Psoas muscle (tissue), 8 donors: ENCODE data around the gene PPM1D. TPM values are rescaled to one million over a fixed set of nuclear protein-coding genes. Genes with fewer than 3 reads are reported as not detected.

Experiments used
- ATAC-seq, 4 donors: fragments of 200-7000 bp; cut with Tn5 transposase; one replicate each; pipeline ENCODE4 v1.9.1; 2020; ENCODE audit warnings: moderate library complexity in 3 of 4, mild to moderate bottlenecking in 2 of 4
- DNase-seq, 2 donors: peaks; one replicate each; pipeline ENCODE4 v3.0.0-alpha.2; 2020
- H3K27ac ChIP-seq: fragments of 200-600 bp; one replicate; pipeline ENCODE4 v1.8.0; 2022
- H3K27me3 ChIP-seq, 3 donors: fragments of 200-600 bp in 1 of 3; one replicate each; pipeline versions ENCODE4 v1.6.1 to v1.8.0; 2013 to 2022; ENCODE audit warnings: low read length in 2 of 3, mild to moderate bottlenecking in 2 of 3, moderate library complexity in 1 of 3; ENCODE audit not compliant: insufficient read depth in 3 of 3
- H3K36me3 ChIP-seq, 2 donors: fragments of 200-600 bp in 1 of 2; one replicate each; pipeline versions ENCODE4 v1.6.1 to v1.8.0; 2013 to 2022; ENCODE audit warnings: low read depth in 1 of 2, mild to moderate bottlenecking in 1 of 2, moderate library complexity in 1 of 2; ENCODE audit not compliant: insufficient read depth in 1 of 2
- H3K4me1 ChIP-seq: fragments of 200-600 bp; one replicate; pipeline ENCODE4 v1.8.0; 2022
- H3K4me3 ChIP-seq: fragments of 200-600 bp; one replicate; pipeline ENCODE4 v1.8.0; 2022; ENCODE audit warnings: mild to moderate bottlenecking
- H3K9me3 ChIP-seq: fragments of 200-600 bp; one replicate; pipeline ENCODE4 v1.8.0; 2022
- CTCF ChIP-seq: fragments of 200-600 bp; IDR thresholded peaks from one replicate; pipeline ENCODE4 v1.8.0; 2022; ENCODE audit warnings: antibody characterized with exemption
- WGBS, 3 donors: extraction: QIAGEN DNeasy Blood & Tissue Kit; methylation state at CpG; one replicate each; pipeline versions ENCODE4 v1.1.6 to v1.1.7; 2013; 5-methylcytosine and 5-hydroxymethylcytosine counted together
- intact Hi-C, 2 donors: fragments of 100-400 bp; cut with DNase I; formaldehyde crosslinking; loops; one replicate each; pipeline versions ENCODE4 v1.11.0 to v1.14.2; 2022
- polyA plus RNA-seq, 3 donors: library from polyadenylated mRNA; stranded (reverse); fragments of 200-250 nt; gene quantifications; one replicate each; pipeline ENCODE4 v1.2.3, GENCODE V29; 2013
- total RNA-seq, 4 donors: library from RNA; stranded (reverse); fragmentation: NEBNext Ultra II Directional in 2 of 4; extraction: Animal tissue kit (Norgen Biotek cat#: 25700) in 2 of 4; gene quantifications; one replicate each; pipeline versions ENCODE4 v1.2.1 to v1.2.4, GENCODE V29; 2021 to 2023
- donor health status: healthy with polysubstance abuse.
- donor health status: DM: no; HTN: no; CAD: no; lungs with moderate emphysema.
- donor health status: Bipolar disorder and iron deficiency.
- donor health status: healthy.
- donor health status: DM: yes; HTN: yes; CAD: no.
- donor health status: DM: no; HTN: no; CAD: no.
- donor health status: DM: no; HTN: no; CAD: no.
- donor health status: DM: yes; HTN: yes; CAD: no.

PPM1D gene
- total and polyA plus RNA-seq, 7 donors = 2.8 to 10.5 (median 7.0) TPM

- TF ChIP-seq CTCF = no peak
- no peak for ATAC-seq
- 92 to 97% (median 92%) methylated on average over 6 of the region's 6 CpGs for WGBS, 3 donors
- H3K27me3 ChIP-seq = no peaks in the 10 kb centered on the region
- H3K4me1 ChIP-seq = peaks cover 23% of the 10 kb centered on the region
- no peak overlapping the region for H3K27ac ChIP-seq
- no peak for DNase-seq
- no peak overlapping the region for H3K4me3 ChIP-seq
- H3K9me3 ChIP-seq = no peaks in the 10 kb centered on the region
- peaks cover 0 to 28% of the 10 kb centered on the region in 2 donors for H3K36me3 ChIP-seq
- intact Hi-C loops = loop anchor here in 1 of 2 donors (10.0 kb wide), 1 partner anchor 156 kb away; no protein-coding TSS in a partner anchor
Observed at GRCh38 chr17:60631119-60631518, 31.1 kb downstream of the PPM1D start.

GRCh38 chr17:60637683-60638082, 37.7 kb downstream of the PPM1D start:
- H3K27me3 ChIP-seq = no peaks in the 10 kb centered on the region
- H3K36me3 ChIP-seq = peaks cover 0 to 46% of the 10 kb centered on the region in 2 donors
- TF ChIP-seq CTCF = no peak
- intact Hi-C loops = loop anchor here (2.0 to 10.0 kb wide), 4 partner anchors 37 to 163 kb away; partner anchors contain the start of gene PPM1D (in 1 of the 2)
- no peaks in the 10 kb centered on the region for H3K4me1 ChIP-seq
- WGBS, 3 donors = 88 to 95% (median 89%) methylated on average over 2 of the region's 2 CpGs
- no peak for DNase-seq
- no peak for ATAC-seq
- H3K27ac ChIP-seq = no peak overlapping the region
- H3K4me3 ChIP-seq = no peak overlapping the region
- H3K9me3 ChIP-seq = no peaks in the 10 kb centered on the region

GRCh38 chr17:60639019-60639330, 39.0 kb downstream of the PPM1D start:
- WGBS, 3 donors = 76 to 83% (median 79%) methylated on average over 4 of the region's 4 CpGs
- TF ChIP-seq CTCF = no peak
- H3K27me3 ChIP-seq = no peaks in the 10 kb centered on the region
- peaks cover 7% of the 10 kb centered on the region for H3K4me1 ChIP-seq
- H3K4me3 ChIP-seq = no peak overlapping the region
- H3K36me3 ChIP-seq = peaks cover 0 to 43% of the 10 kb centered on the region in 2 donors
- intact Hi-C loops = loop anchor here (2.0 to 10.0 kb wide), 3 partner anchors 62 to 164 kb away; no protein-coding TSS in a partner anchor
- DNase-seq (no peak), ATAC-seq (no peak)
- H3K27ac ChIP-seq = no peak overlapping the region
- no peaks in the 10 kb centered on the region for H3K9me3 ChIP-seq

GRCh38 chr17:60640503-60640902, 40.5 kb downstream of the PPM1D start:
- ATAC-seq = no peak
- 66 to 89% (median 88%) methylated on average over 2 of the region's 2 CpGs for WGBS, 3 donors
- DNase-seq = no peak
- H3K4me1 ChIP-seq = peaks cover 7% of the 10 kb centered on the region
- no peak for TF ChIP-seq CTCF
- intact Hi-C loops = loop anchor here in 1 of 2 donors (5.0 kb wide), 1 partner anchor 38 kb away; the partner anchor contains the start of gene PPM1D
- H3K9me3 ChIP-seq = no peaks in the 10 kb centered on the region
- no peak overlapping the region for H3K4me3 ChIP-seq
- H3K36me3 ChIP-seq = peaks cover 0 to 28% of the 10 kb centered on the region in 2 donors
- H3K27me3 ChIP-seq = no peaks in the 10 kb centered on the region
- no peak overlapping the region for H3K27ac ChIP-seq

- no peak for DNase-seq
- ATAC-seq = no peak
- H3K27me3 ChIP-seq = no peaks in the 10 kb centered on the region
- 81 to 87% (median 84%) methylated on average over 3 of the region's 3 CpGs for WGBS, 3 donors
- peaks cover 0 to 22% of the 10 kb centered on the region in 2 donors for H3K36me3 ChIP-seq
- no peak overlapping the region for H3K4me3 ChIP-seq
- no peaks in the 10 kb centered on the region for H3K9me3 ChIP-seq
- intact Hi-C loops = loop anchor here in 1 of 2 donors (5.0 kb wide), 1 partner anchor 39 kb away; the partner anchor contains the start of gene PPM1D
- H3K4me1 ChIP-seq = peaks cover 7% of the 10 kb centered on the region
- TF ChIP-seq CTCF = no peak
- H3K27ac ChIP-seq = no peak overlapping the region
Observed at GRCh38 chr17:60641126-60641525, 41.1 kb downstream of the PPM1D start.
